Astrocyte (in vitro differentiated cells and primary cell): Measurements from ENCODE around the gene TMEM94. TPM values are rescaled to one million over a fixed set of nuclear protein-coding genes. Genes with fewer than 3 reads are reported as not detected.

ENCODE experiments used
- DNase-seq: peaks from one replicate; pipeline ENCODE4 v3.0.0-alpha.2; 2010; ENCODE audit warnings: low read depth
- FAIRE-seq: peaks from 2 replicates; lab custom pipeline; 2011; peaks lifted over from hg19 to GRCh38; lab: Jason Lieb, UNC
- H2AFZ ChIP-seq: 2 replicates; pipeline ENCODE4 v1.6.0; 2012; ENCODE audit warnings: low read depth, low read length, inconsistent platforms
- H3K27ac ChIP-seq: 2 replicates; pipeline ENCODE4 v1.5.1; 2011; ENCODE audit warnings: low read depth, low read length, inconsistent platforms
- H3K27me3 ChIP-seq: 2 replicates; pipeline ENCODE4 v1.6.0; 2011; ENCODE audit warnings: low read length, inconsistent platforms; ENCODE audit not compliant: insufficient read depth
- H3K36me3 ChIP-seq: 2 replicates; pipeline ENCODE4 v1.5.1; 2011; ENCODE audit warnings: low read length, inconsistent platforms; ENCODE audit not compliant: insufficient read depth
- H3K4me1 ChIP-seq: 2 replicates; pipeline ENCODE4 v1.5.1; 2011; ENCODE audit warnings: low read length, inconsistent platforms; ENCODE audit not compliant: insufficient read depth
- H3K4me2 ChIP-seq: 2 replicates; pipeline ENCODE4 v1.6.0; 2012; ENCODE audit warnings: low read length, inconsistent platforms
- H3K4me3 ChIP-seq: 2 replicates; pipeline ENCODE4 v1.5.1; 2011; ENCODE audit warnings: low read depth, mild to moderate bottlenecking, low read length, inconsistent platforms; ENCODE audit not compliant: insufficient read depth
- H3K79me2 ChIP-seq: 2 replicates; pipeline ENCODE4 v1.6.0; 2012; ENCODE audit warnings: mild to moderate bottlenecking, low read length, inconsistent platforms; ENCODE audit not compliant: insufficient read depth
- H3K9ac ChIP-seq: 2 replicates; pipeline ENCODE4 v1.6.0; 2012; ENCODE audit warnings: mild to moderate bottlenecking, low read length, inconsistent platforms
- H3K9me3 ChIP-seq: 2 replicates; pipeline ENCODE4 v1.5.1; 2012; ENCODE audit warnings: low read depth, mild to moderate bottlenecking, low read length, inconsistent platforms; ENCODE audit not compliant: insufficient read depth
- H4K20me1 ChIP-seq: 2 replicates; pipeline ENCODE4 v1.6.0; 2012; ENCODE audit warnings: low read length, inconsistent platforms; ENCODE audit not compliant: insufficient read depth
- H3K27ac Mint-ChIP-seq: one replicate; pipeline ENCODE4 v1.8.0; 2021; ENCODE audit warnings: mild to moderate bottlenecking, mixed read lengths; ENCODE audit not compliant: unreplicated experiment
- H3K27me3 Mint-ChIP-seq: one replicate; pipeline ENCODE4 v1.8.0; 2021; ENCODE audit warnings: low read depth, mixed read lengths; ENCODE audit not compliant: unreplicated experiment
- H3K36me3 Mint-ChIP-seq: one replicate; pipeline ENCODE4 v1.8.0; 2021; ENCODE audit warnings: low read depth, mixed read lengths; ENCODE audit not compliant: unreplicated experiment
- H3K4me1 Mint-ChIP-seq: one replicate; pipeline ENCODE4 v1.8.0; 2021; ENCODE audit warnings: low read depth, mixed read lengths; ENCODE audit not compliant: unreplicated experiment
- H3K4me3 Mint-ChIP-seq: one replicate; pipeline ENCODE4 v1.8.0; 2021; ENCODE audit warnings: mild to moderate bottlenecking, moderate library complexity, mixed read lengths; ENCODE audit not compliant: unreplicated experiment
- H3K9me3 Mint-ChIP-seq: one replicate; pipeline ENCODE4 v1.8.0; 2021; ENCODE audit warnings: mild to moderate bottlenecking, mixed read lengths; ENCODE audit not compliant: unreplicated experiment
- CTCF ChIP-seq: IDR thresholded peaks from 2 replicates; pipeline ENCODE4 v1.5.1; 2011; ENCODE audit warnings: low read depth, mild to moderate bottlenecking, inconsistent platforms, low read length, moderate library complexity; ENCODE audit not compliant: insufficient read depth
- EZH2 ChIP-seq: IDR thresholded peaks from 2 replicates; pipeline ENCODE4 v1.6.1; 2012; ENCODE audit warnings: mild to moderate bottlenecking, low read length, inconsistent platforms; ENCODE audit not compliant: insufficient read depth
- total RNA-seq: library from RNA; stranded (reverse); gene quantifications from 2 replicates; pipeline ENCODE4 v1.2.1, GENCODE V29; 2021

Gene TMEM94
- total RNA-seq, 1 donor from 2014 or later, result 52.4 TPM

GRCh38 chr17:75530837-75531720 lies 74.6 kb downstream of the TMEM94 start:
- Histone ChIP-seq H3K79me2 (no peaks in the 10 kb centered on the region), H3K9ac (no peak overlapping the region), H3K4me2 (no peak overlapping the region), H3K27ac (no peak overlapping the region), H3K9me3 (no peaks in the 10 kb centered on the region), H2AFZ (no peak overlapping the region), H4K20me1 (no peaks in the 10 kb centered on the region), H3K27me3 (peaks cover 11% of the 10 kb centered on the region), H3K4me3 (no peak overlapping the region), H3K4me1 (no peaks in the 10 kb centered on the region), H3K36me3 (no peaks in the 10 kb centered on the region)
- Mint-ChIP-seq H3K36me3 (peaks cover 1% of the 10 kb centered on the region), H3K27me3 (peaks cover 10% of the 10 kb centered on the region), H3K4me1 (peaks cover 1% of the 10 kb centered on the region), H3K4me3 (no peak overlapping the region), H3K9me3 (no peaks in the 10 kb centered on the region), H3K27ac (no peak overlapping the region)
- TF ChIP-seq CTCF (no peak), EZH2 (no peak)
- no peak for DNase-seq
- no peak for FAIRE-seq

- TF ChIP-seq CTCF, result no peak
- no peak for TF ChIP-seq EZH2
- H3K27me3 ChIP-seq, result peaks cover 4% of the 10 kb centered on the region
- no peaks in the 10 kb centered on the region for H3K4me1 ChIP-seq
- no peak overlapping the region for H3K4me2 ChIP-seq
- no peaks in the 10 kb centered on the region for H3K36me3 ChIP-seq
- FAIRE-seq (no peak), DNase-seq (no peak)
- no peak overlapping the region for H3K9ac ChIP-seq
- no peaks in the 10 kb centered on the region for H4K20me1 ChIP-seq
- peaks cover 1% of the 10 kb centered on the region for H3K36me3 Mint-ChIP-seq
- H2AFZ ChIP-seq, result no peak overlapping the region
- H3K79me2 ChIP-seq, result no peaks in the 10 kb centered on the region
- no peak overlapping the region for H3K27ac ChIP-seq
- no peak overlapping the region for H3K4me3 Mint-ChIP-seq
- peaks cover 1% of the 10 kb centered on the region for H3K4me1 Mint-ChIP-seq
- H3K27me3 Mint-ChIP-seq, result peaks cover 5% of the 10 kb centered on the region
- H3K9me3 Mint-ChIP-seq, result no peaks in the 10 kb centered on the region
- H3K27ac Mint-ChIP-seq, result no peak overlapping the region
- no peak overlapping the region for H3K4me3 ChIP-seq
- H3K9me3 ChIP-seq, result no peaks in the 10 kb centered on the region
Measured at GRCh38 chr17:75531721-75532072, 75.3 kb downstream of the TMEM94 start.

GRCh38 chr17:75535119-75535537 lies 78.7 kb downstream of the TMEM94 start:
- DNase-seq, result no peak
- Mint-ChIP-seq H3K4me1 (peaks cover 1% of the 10 kb centered on the region), H3K9me3 (no peaks in the 10 kb centered on the region), H3K36me3 (peaks cover 1% of the 10 kb centered on the region), H3K27me3 (peaks cover 3% of the 10 kb centered on the region), H3K27ac (no peak overlapping the region), H3K4me3 (no peak overlapping the region)
- Histone ChIP-seq H3K36me3 (no peaks in the 10 kb centered on the region), H3K4me3 (no peak overlapping the region), H3K9ac (no peak overlapping the region), H2AFZ (no peak overlapping the region), H3K27me3 (no peaks in the 10 kb centered on the region), H3K79me2 (no peaks in the 10 kb centered on the region), H3K9me3 (no peaks in the 10 kb centered on the region), H3K4me2 (no peak overlapping the region), H3K4me1 (no peaks in the 10 kb centered on the region), H4K20me1 (no peaks in the 10 kb centered on the region), H3K27ac (no peak overlapping the region)
- FAIRE-seq, result no peak
- no peak for TF ChIP-seq EZH2
- TF ChIP-seq CTCF, result no peak
